Osteocyte (in vitro differentiated cells): ENCODE data around the gene ACP2. TPM values are rescaled to one million over a fixed set of nuclear protein-coding genes. Genes with fewer than 3 reads are reported as not detected.
"Not testable (repeated sequence)": the region's sequence is repeated elsewhere in the genome, so short reads cannot be mapped to it uniquely, and the experiment has no call there.

Experiments used
- DNase-seq: peaks from one replicate; pipeline ENCODE4 v3.0.0; 2021; ENCODE audit warnings: mixed read lengths; ENCODE audit not compliant: unreplicated experiment; ENCODE audit errors: extremely low spot score
- H3K27ac Mint-ChIP-seq: one replicate; pipeline ENCODE4 v1.8.0; 2021; ENCODE audit warnings: mild to moderate bottlenecking, mixed read lengths; ENCODE audit not compliant: unreplicated experiment
- H3K27me3 Mint-ChIP-seq: one replicate; pipeline ENCODE4 v1.8.0; 2021; ENCODE audit warnings: mixed read lengths; ENCODE audit not compliant: unreplicated experiment
- H3K36me3 Mint-ChIP-seq: one replicate; pipeline ENCODE4 v1.8.0; 2021; ENCODE audit warnings: mixed read lengths; ENCODE audit not compliant: unreplicated experiment
- H3K4me1 Mint-ChIP-seq: one replicate; pipeline ENCODE4 v1.8.0; 2021; ENCODE audit warnings: mixed read lengths; ENCODE audit not compliant: unreplicated experiment
- H3K4me3 Mint-ChIP-seq: one replicate; pipeline ENCODE4 v1.8.0; 2021; ENCODE audit warnings: mild to moderate bottlenecking, moderate library complexity, mixed read lengths; ENCODE audit not compliant: unreplicated experiment
- H3K9me3 Mint-ChIP-seq: one replicate; pipeline ENCODE4 v1.8.0; 2021; ENCODE audit warnings: mixed read lengths; ENCODE audit not compliant: unreplicated experiment
- CTCF ChIP-seq: fragments of 200-600 bp; sonication (generic); IDR thresholded peaks from 2 replicates; pipeline ENCODE4 v1.5.0; 2021; ENCODE audit warnings: antibody characterized with exemption, mild to moderate bottlenecking, moderate library complexity
- total RNA-seq: library from RNA; stranded (reverse); gene quantifications from 2 replicates; pipeline ENCODE4 v1.2.1, GENCODE V29; 2021

The ACP2 gene
- total RNA-seq, 1 donor from 2014 or later: 55.7 TPM

- H3K27me3 Mint-ChIP-seq: no peaks in the 10 kb centered on the region
- peaks cover 59% of the 10 kb centered on the region for H3K4me1 Mint-ChIP-seq
- peak overlapping the region; percentile 95 for H3K27ac Mint-ChIP-seq
- H3K9me3 Mint-ChIP-seq: no peaks in the 10 kb centered on the region
- H3K4me3 Mint-ChIP-seq: peak overlapping the region; percentile 91
- H3K36me3 Mint-ChIP-seq: peaks cover 8% of the 10 kb centered on the region
- TF ChIP-seq CTCF: peak; percentile 14
- DNase-seq: peak; percentile 88
Observed at GRCh38 chr11:47216121-47216798, 32.4 kb downstream of the ACP2 start.

GRCh38 chr11:47215366-47215910 is 33.2 kb downstream of the ACP2 start:
- no peak for DNase-seq
- Mint-ChIP-seq H3K27me3 (no peaks in the 10 kb centered on the region), H3K4me3 (peak overlapping the region; percentile 91), H3K27ac (peak overlapping the region; percentile 95), H3K36me3 (peaks cover 8% of the 10 kb centered on the region), H3K9me3 (no peaks in the 10 kb centered on the region), H3K4me1 (peaks cover 50% of the 10 kb centered on the region)
- TF ChIP-seq CTCF: no peak

- Mint-ChIP-seq H3K27ac (peak overlapping the region; percentile 95), H3K9me3 (no peaks in the 10 kb centered on the region), H3K4me3 (peak overlapping the region; percentile 72), H3K36me3 (peaks cover 8% of the 10 kb centered on the region), H3K27me3 (no peaks in the 10 kb centered on the region), H3K4me1 (peaks cover 41% of the 10 kb centered on the region)
- DNase-seq: no peak
- no peak for TF ChIP-seq CTCF
Observed at GRCh38 chr11:47213950-47214565, 34.6 kb downstream of the ACP2 start.

GRCh38 chr11:47212938-47213337 is 35.7 kb downstream of the ACP2 start:
- Mint-ChIP-seq H3K4me1 (peaks cover 33% of the 10 kb centered on the region), H3K27ac (no peak overlapping the region), H3K27me3 (no peaks in the 10 kb centered on the region), H3K4me3 (no peak overlapping the region), H3K9me3 (no peaks in the 10 kb centered on the region), H3K36me3 (peaks cover 2% of the 10 kb centered on the region)
- TF ChIP-seq CTCF: no peak
- DNase-seq: no peak

GRCh38 chr11:47208628-47209027 is 40.0 kb downstream of the ACP2 start:
- Mint-ChIP-seq H3K4me1 (peaks cover 14% of the 10 kb centered on the region), H3K27ac (no peak overlapping the region), H3K36me3 (no peaks in the 10 kb centered on the region), H3K4me3 (no peak overlapping the region), H3K9me3 (no peaks in the 10 kb centered on the region), H3K27me3 (no peaks in the 10 kb centered on the region)
- no peak for DNase-seq
- no peak for TF ChIP-seq CTCF

- H3K4me3 Mint-ChIP-seq, H3K27me3 Mint-ChIP-seq, H3K36me3 Mint-ChIP-seq, H3K9me3 Mint-ChIP-seq, DNase-seq, H3K27ac Mint-ChIP-seq: not testable (repeated sequence)
- H3K4me1 Mint-ChIP-seq: peaks cover 14% of the 10 kb centered on the region
Observed at GRCh38 chr11:47208008-47208552, 40.5 kb downstream of the ACP2 start.
